Neural progenitor cell (in vitro differentiated cells): Measurements from ENCODE around the gene INPP5B.

Experiments used
- CTCF ChIP-seq: fragments of 200-600 bp; sonication (generic); IDR thresholded peaks from 2 replicates; pipeline ENCODE4 v1.5.1; 2017; ENCODE audit warnings: antibody characterized with exemption, mild to moderate bottlenecking
- EZH2phosphoT487 ChIP-seq: fragments of 200-600 bp; sonication (generic); IDR thresholded peaks from 2 replicates; pipeline ENCODE4 v1.6.1; 2017; ENCODE audit warnings: antibody characterized with exemption

GRCh38 chr1:37851782-37852210, 95.1 kb downstream of the INPP5B start:
- TF ChIP-seq EZH2phosphoT487: no peak
- TF ChIP-seq CTCF: no peak
